Left lung (tissue), 10 donors: ENCODE data around the gene ITPK1. TPM values are rescaled to one million over a fixed set of nuclear protein-coding genes. Genes with fewer than 3 reads are reported as not detected.

Experiments
- ATAC-seq: fragments of 200-7000 bp; cut with Tn5 transposase; one replicate; pipeline ENCODE4 v1.9.1; 2020; ENCODE audit warnings: moderate library complexity
- DNase-seq, 4 donors: peaks; one replicate each; pipeline ENCODE4 v3.0.0-alpha.2; 2013 to 2020
- H3K27ac ChIP-seq, 2 donors: fragments of 200-600 bp; sonication (generic) in 1 of 2; one replicate each; pipeline versions ENCODE4 v1.5.0 to v1.8.0; 2020 to 2021
- H3K27me3 ChIP-seq, 2 donors: fragments of 200-600 bp; sonication (generic) in 1 of 2; one replicate each; pipeline versions ENCODE4 v1.5.0 to v1.8.0; 2020 to 2021
- H3K36me3 ChIP-seq, 2 donors: fragments of 200-600 bp; sonication (generic) in 1 of 2; one replicate each; pipeline versions ENCODE4 v1.5.0 to v1.8.0; 2020 to 2021
- H3K4me1 ChIP-seq, 2 donors: fragments of 200-600 bp; one replicate each; pipeline ENCODE4 v1.8.0; 2021
- H3K4me3 ChIP-seq, 2 donors: fragments of 200-600 bp; sonication (generic) in 1 of 2; one replicate each; pipeline versions ENCODE4 v1.5.0 to v1.8.0; 2020 to 2021; ENCODE audit warnings: mild to moderate bottlenecking in 1 of 2
- H3K9me3 ChIP-seq, 2 donors: fragments of 200-600 bp; sonication (generic) in 1 of 2; one replicate each; pipeline versions ENCODE4 v1.5.0 to v1.8.0; 2020 to 2021
- CTCF ChIP-seq, 2 donors: fragments of 200-600 bp; sonication (generic) in 1 of 2; IDR thresholded peaks; one replicate each; pipeline versions ENCODE4 v1.5.0 to v1.8.0; 2021; ENCODE audit warnings: antibody characterized with exemption in 2 of 2
- intact Hi-C, 2 donors: fragments of 100-400 bp; cut with DNase I; formaldehyde crosslinking; loops; one replicate each; pipeline versions ENCODE4 v1.11.2 to v1.14.2; 2022
- polyA plus RNA-seq, 6 donors: library from polyadenylated mRNA; unstranded; fragments of 120-200 nt; gene quantifications; one replicate each; pipeline ENCODE4 v1.2.1, GENCODE V29; 2013; ENCODE audit not compliant: insufficient read length in 6 of 6
- total RNA-seq, 2 donors: library from RNA; stranded (reverse); fragmentation: NEBNext Ultra II Directional; extraction: Animal tissue kit (Norgen Biotek cat#: 25700); gene quantifications; one replicate each; pipeline ENCODE4 v1.2.1, GENCODE V29; 2021
- donor health status: DM: no; HTN: yes; CAD: no.
- donor health status: DM: no; HTN: no; CAD: no.

The ITPK1 gene
- total and polyA plus RNA-seq, 8 donors, result 18.1 to 108 (median 20.8) TPM

GRCh38 chr14:92964124-92965109 is 151.3 kb downstream of the ITPK1 start:
- peak in 1 of 4 donors; percentile 58 for DNase-seq
- TF ChIP-seq CTCF (IDR thresholded peaks at IDR 0.05), result no peak
- Histone ChIP-seq H3K9me3 (no peaks in the 10 kb centered on the region), H3K4me3 (no peak overlapping the region), H3K4me1 (peaks cover 0 to 8% of the 10 kb centered on the region in 2 donors), H3K27me3 (no peaks in the 10 kb centered on the region), H3K27ac (no peak overlapping the region), H3K36me3 (peaks cover 0 to 32% of the 10 kb centered on the region in 2 donors)
- ATAC-seq, result peak; percentile 50
- intact Hi-C loops, result no loop called here

- TF ChIP-seq CTCF (IDR thresholded peaks at IDR 0.05), result no peak
- Histone ChIP-seq H3K36me3 (peaks cover 0 to 41% of the 10 kb centered on the region in 2 donors), H3K4me3 (no peak overlapping the region), H3K27me3 (no peaks in the 10 kb centered on the region), H3K9me3 (no peaks in the 10 kb centered on the region), H3K4me1 (peaks cover 0 to 8% of the 10 kb centered on the region in 2 donors), H3K27ac (no peak overlapping the region)
- DNase-seq, result no peak
- intact Hi-C loops, result no loop called here
- peak; percentile 62 for ATAC-seq
Observed at GRCh38 chr14:92963301-92964123, 152.2 kb downstream of the ITPK1 start.

- Histone ChIP-seq H3K27me3 (no peaks in the 10 kb centered on the region), H3K36me3 (peaks cover 0 to 49% of the 10 kb centered on the region in 2 donors), H3K27ac (no peak overlapping the region), H3K9me3 (no peaks in the 10 kb centered on the region), H3K4me1 (peaks cover 0 to 8% of the 10 kb centered on the region in 2 donors), H3K4me3 (no peak overlapping the region)
- TF ChIP-seq CTCF (IDR thresholded peaks at IDR 0.05), result no peak
- DNase-seq (no peak), ATAC-seq (no peak)
- intact Hi-C loops, result no loop called here
Observed at GRCh38 chr14:92962831-92963095, 153.0 kb downstream of the ITPK1 start.

GRCh38 chr14:92962031-92962830 is 153.5 kb downstream of the ITPK1 start:
- H3K27me3 ChIP-seq, result no peaks in the 10 kb centered on the region
- ATAC-seq (no peak), DNase-seq (no peak)
- no peak overlapping the region for H3K4me3 ChIP-seq
- peaks cover 0 to 54% of the 10 kb centered on the region in 2 donors for H3K36me3 ChIP-seq
- no peak for TF ChIP-seq CTCF (IDR thresholded peaks at IDR 0.05)
- no peaks in the 10 kb centered on the region for H3K9me3 ChIP-seq
- no peak overlapping the region for H3K27ac ChIP-seq
- intact Hi-C loops, result no loop called here
- peaks cover 0 to 8% of the 10 kb centered on the region in 2 donors for H3K4me1 ChIP-seq
